Thoracic aorta (tissue), 2 donors: ENCODE results near the gene MYLK. TPM values are rescaled to one million over a fixed set of nuclear protein-coding genes. Genes with fewer than 3 reads are reported as not detected.

Experiments used
- ATAC-seq: fragments of 150-250 bp; one replicate; pipeline ENCODE4 v1.8.0; 2017; ENCODE audit warnings: low read depth; ENCODE audit not compliant: insufficient number of reproducible peaks, low FRiP score
- DNase-seq: peaks from one replicate; pipeline ENCODE4 v3.0.0-alpha.2; 2020; ENCODE audit warnings: low spot score
- H3K27ac ChIP-seq, 2 donors: fragments of 200-600 bp; sonication (generic); 1 replicate in 1 of 2; 2 replicates in 1 of 2; pipeline ENCODE4 v1.5.1; 2016; ENCODE audit warnings: mild to moderate bottlenecking in 2 of 2, moderate library complexity in 2 of 2
- H3K27me3 ChIP-seq: fragments of 200-600 bp; sonication (generic); replicated peaks from 2 replicates; pipeline ENCODE4 v1.6.0; 2016; ENCODE audit warnings: mild to moderate bottlenecking; ENCODE audit not compliant: insufficient read depth
- H3K36me3 ChIP-seq: fragments of 200-600 bp; sonication (generic); one replicate; pipeline ENCODE4 v1.5.1; 2016
- H3K4me1 ChIP-seq, 2 donors: fragments of 200-600 bp; sonication (generic); 1 replicate in 1 of 2; 2 replicates in 1 of 2; pipeline versions ENCODE4 v1.5.1 to v1.6.0; 2016; ENCODE audit warnings: low read depth in 2 of 2, mild to moderate bottlenecking in 1 of 2; ENCODE audit not compliant: control insufficient read depth in 1 of 2
- H3K4me3 ChIP-seq: fragments of 200-600 bp; sonication (generic); 2 replicates; pipeline ENCODE4 v1.5.1; 2016; ENCODE audit warnings: mild to moderate bottlenecking
- H3K9me3 ChIP-seq: fragments of 200-600 bp; sonication (generic); 2 replicates; pipeline ENCODE4 v1.5.1; 2016
- total RNA-seq, 2 donors: library from RNA; depleted of rRNA; stranded (reverse); fragments of >200 nt; gene quantifications; one replicate each; pipeline versions ENCODE4 v1.1.0 to v1.2.3, GENCODE V29; 2016
- TF ChIP-seq, protein P1 (sequence below): fragments of 200-600 bp; sonication (generic); IDR thresholded peaks from one replicate; pipeline ENCODE4 v1.5.1; 2019; ENCODE audit warnings: antibody characterized with exemption

Gene MYLK
- total RNA-seq, 2 donors from 2014 or later: 483 to 563 TPM

DNA sequence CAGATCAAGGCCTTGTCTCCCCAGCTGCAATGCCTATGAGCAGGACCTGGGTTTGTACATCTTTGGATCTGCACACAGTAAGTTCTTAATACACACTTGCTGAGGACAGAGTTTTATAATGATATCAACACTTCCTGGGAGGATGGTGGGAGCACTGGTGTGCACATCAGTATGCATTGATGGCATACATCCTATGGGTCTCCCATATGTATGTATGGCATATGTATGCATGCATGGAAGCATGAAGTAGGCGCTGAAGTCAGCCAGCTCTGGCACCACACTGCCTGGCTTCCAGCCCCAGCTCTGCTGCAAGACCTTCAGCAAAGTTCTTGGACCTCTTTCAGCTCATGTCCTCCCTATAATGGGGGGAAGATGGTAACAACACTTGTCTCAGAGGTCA, 68.2 kb downstream of the MYLK start:
- Histone ChIP-seq H3K27me3 (no peaks in the 10 kb centered on the region), H3K27ac (peak overlapping the region; percentile 58 to 80), H3K4me1 (peaks cover 34 to 66% of the 10 kb centered on the region in 2 donors), H3K4me3 (no peak overlapping the region), H3K9me3 (no peaks in the 10 kb centered on the region), H3K36me3 (peaks cover 3% of the 10 kb centered on the region)
- ATAC-seq (no peak), DNase-seq (no peak)
- TF ChIP-seq, protein P1, sequence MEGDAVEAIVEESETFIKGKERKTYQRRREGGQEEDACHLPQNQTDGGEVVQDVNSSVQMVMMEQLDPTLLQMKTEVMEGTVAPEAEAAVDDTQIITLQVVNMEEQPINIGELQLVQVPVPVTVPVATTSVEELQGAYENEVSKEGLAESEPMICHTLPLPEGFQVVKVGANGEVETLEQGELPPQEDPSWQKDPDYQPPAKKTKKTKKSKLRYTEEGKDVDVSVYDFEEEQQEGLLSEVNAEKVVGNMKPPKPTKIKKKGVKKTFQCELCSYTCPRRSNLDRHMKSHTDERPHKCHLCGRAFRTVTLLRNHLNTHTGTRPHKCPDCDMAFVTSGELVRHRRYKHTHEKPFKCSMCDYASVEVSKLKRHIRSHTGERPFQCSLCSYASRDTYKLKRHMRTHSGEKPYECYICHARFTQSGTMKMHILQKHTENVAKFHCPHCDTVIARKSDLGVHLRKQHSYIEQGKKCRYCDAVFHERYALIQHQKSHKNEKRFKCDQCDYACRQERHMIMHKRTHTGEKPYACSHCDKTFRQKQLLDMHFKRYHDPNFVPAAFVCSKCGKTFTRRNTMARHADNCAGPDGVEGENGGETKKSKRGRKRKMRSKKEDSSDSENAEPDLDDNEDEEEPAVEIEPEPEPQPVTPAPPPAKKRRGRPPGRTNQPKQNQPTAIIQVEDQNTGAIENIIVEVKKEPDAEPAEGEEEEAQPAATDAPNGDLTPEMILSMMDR: no peak

DNA sequence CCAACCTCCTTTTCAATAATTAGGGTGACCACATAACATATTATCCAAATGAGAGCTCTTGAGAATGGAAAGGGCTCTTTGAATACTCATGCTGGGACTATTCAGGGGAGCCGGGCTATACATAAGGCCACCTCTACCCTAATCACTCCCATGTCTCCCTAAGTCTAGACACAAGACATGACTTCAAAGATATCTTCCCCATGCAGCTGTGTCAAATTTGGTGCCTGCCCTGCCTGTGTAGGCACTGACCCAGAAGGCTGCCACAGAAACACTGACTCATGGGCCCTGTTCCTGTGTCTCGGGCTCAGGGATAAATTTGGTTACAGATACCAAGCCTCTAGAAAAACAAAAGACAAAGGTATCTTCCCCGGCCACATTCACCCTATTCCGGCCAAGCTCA, 70.3 kb downstream of the MYLK start:
- ATAC-seq: no peak
- peak overlapping the region; percentile 58 to 80 for H3K27ac ChIP-seq

DNA sequence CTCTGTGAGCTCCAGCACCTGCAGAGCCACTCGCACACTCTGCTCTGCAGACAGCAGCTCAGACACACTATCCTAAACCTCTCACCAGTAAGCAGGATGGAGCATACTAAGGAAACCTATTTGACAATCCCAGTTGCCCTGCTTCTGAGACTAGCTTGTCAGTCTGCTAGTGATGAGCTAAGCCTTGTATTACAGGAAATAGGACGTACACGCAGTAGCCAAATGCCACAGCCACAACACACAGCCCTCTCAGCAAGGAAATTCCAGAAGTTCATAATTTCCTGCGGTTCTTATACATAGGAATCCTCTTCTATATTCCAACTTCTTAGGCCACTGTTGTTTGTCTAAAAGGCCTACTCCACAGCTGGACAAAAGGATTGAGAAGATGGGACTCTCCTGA, 74.5 kb downstream of the MYLK start:
- Histone ChIP-seq H3K36me3 (peaks cover 4% of the 10 kb centered on the region), H3K4me1 (peaks cover 10 to 47% of the 10 kb centered on the region in 2 donors), H3K9me3 (no peaks in the 10 kb centered on the region), H3K27ac (peak overlapping the region; percentile 21 to 62), H3K27me3 (no peaks in the 10 kb centered on the region), H3K4me3 (no peak overlapping the region)
- ATAC-seq: no peak
- no peak for DNase-seq
- TF ChIP-seq, protein P1: no peak

More for the DNA sequence above, 70.3 kb downstream of the MYLK start:
- H3K27me3 ChIP-seq: no peaks in the 10 kb centered on the region
- no peaks in the 10 kb centered on the region for H3K9me3 ChIP-seq
- peaks cover 31 to 74% of the 10 kb centered on the region in 2 donors for H3K4me1 ChIP-seq
- peaks cover 4% of the 10 kb centered on the region for H3K36me3 ChIP-seq
- no peak overlapping the region for H3K4me3 ChIP-seq
- TF ChIP-seq, protein P1: no peak
- DNase-seq: no peak

DNA sequence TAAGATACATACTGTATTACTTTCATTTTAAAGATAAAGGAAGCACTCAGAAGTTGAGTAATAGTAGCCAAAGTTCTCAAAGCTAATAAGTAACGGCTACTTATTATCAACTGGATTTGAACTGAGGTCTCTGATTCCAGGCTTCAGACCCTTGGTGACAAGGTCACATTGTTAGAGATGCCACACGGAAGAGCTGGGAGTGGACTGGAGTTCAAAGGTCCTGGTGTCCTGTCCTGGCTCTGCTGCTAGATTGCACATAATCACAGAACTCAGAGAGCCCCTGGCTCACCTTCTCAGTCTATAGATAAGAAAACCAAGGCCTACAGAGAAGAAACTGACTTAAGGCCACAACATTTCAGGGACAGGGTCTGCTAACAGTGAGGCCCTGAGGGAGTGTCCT, 75.3 kb downstream of the MYLK start:
- Histone ChIP-seq H3K27me3 (no peaks in the 10 kb centered on the region), H3K36me3 (peaks cover 4% of the 10 kb centered on the region), H3K4me1 (peaks cover 10 to 43% of the 10 kb centered on the region in 2 donors), H3K9me3 (no peaks in the 10 kb centered on the region), H3K27ac (peak overlapping the region in 1 of 2 donors; percentile 62), H3K4me3 (no peak overlapping the region)
- ATAC-seq: no peak
- TF ChIP-seq, protein P1: no peak
- DNase-seq: no peak

DNA sequence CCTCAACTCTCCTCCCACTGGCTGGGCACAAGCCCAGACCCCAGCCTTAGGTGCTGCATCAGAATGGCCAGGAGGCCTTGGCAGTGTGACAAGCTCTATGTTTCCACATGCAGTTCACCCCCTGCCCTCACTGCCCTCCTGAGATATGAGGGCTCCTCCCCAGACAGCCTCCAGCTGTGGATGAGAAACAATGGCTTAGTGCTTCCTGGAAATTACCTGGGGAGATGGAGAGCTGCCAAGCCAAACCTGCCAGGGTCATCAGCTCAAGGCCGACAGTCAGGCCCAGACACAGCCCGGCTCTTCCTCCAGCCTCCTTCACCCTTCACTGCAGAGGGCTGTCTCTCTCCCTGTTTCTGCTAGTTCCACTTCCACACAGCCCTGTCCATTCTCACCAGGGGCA, 76.3 kb downstream of the MYLK start:
- Histone ChIP-seq H3K4me3 (no peak overlapping the region), H3K9me3 (no peaks in the 10 kb centered on the region), H3K36me3 (peaks cover 4% of the 10 kb centered on the region), H3K27me3 (no peaks in the 10 kb centered on the region), H3K4me1 (peaks cover 7 to 33% of the 10 kb centered on the region in 2 donors), H3K27ac (peak overlapping the region; percentile 37 to 62)
- ATAC-seq: no peak
- TF ChIP-seq, protein P1: no peak
- DNase-seq: no peak
